A549 (cell line): Measurements from ENCODE around the gene EPN1. TPM values are rescaled to one million over a fixed set of nuclear protein-coding genes. Genes with fewer than 3 reads are reported as not detected.

Source experiments
- ATAC-seq, 2 experiments: fragments of 200-7000 bp in 1 of 2; fragments of >200 bp in 1 of 2; cut with Nextera tagmentation in 1 of 2; cut with Tn5 transposase in 1 of 2; 3 replicates each; pipeline versions ENCODE4 v1.8.0 to v1.9.1; 2018 to 2020; ENCODE audit warnings: mild to moderate bottlenecking in 1 of 2, moderate library complexity in 1 of 2
- CTCF ChIA-PET: fragments of 300-600 bp; sonication (Branson Sonifier 250); formaldehyde crosslinking; extraction: SDS; loops from one replicate; lab custom pipeline; 2021; ENCODE audit warnings: antibody characterized with exemption, inconsistent platforms; lab: Yijun Ruan, JAX
- POLR2A ChIA-PET: fragments of 350-600 bp; formaldehyde crosslinking; extraction: SDS; loops from one replicate; lab custom pipeline; 2021; ENCODE audit warnings: antibody characterized with exemption, inconsistent platforms; lab: Yijun Ruan, JAX
- DNase-seq, 2 experiments: peaks; one replicate each; pipeline versions ENCODE4 v3.0.0 to v3.0.0-alpha.2; 2011 to 2016; ENCODE audit warnings: low read depth in 1 of 2, low spot score in 1 of 2
- FAIRE-seq: peaks from 2 replicates; lab custom pipeline; 2011; peaks lifted over from hg19 to GRCh38; lab: Jason Lieb, UNC
- H3K27ac ChIP-seq, 2 experiments: fragments of >200 bp; sonication (Bioruptor Twin); formaldehyde crosslinking; 3 replicates each; pipeline ENCODE4 v1.5.1; 2016 to 2017
- H3K4me1 ChIP-seq: fragments of >200 bp; sonication (Bioruptor Twin); formaldehyde crosslinking; 3 replicates; pipeline ENCODE4 v1.6.1; 2016
- H3K4me2 ChIP-seq: fragments of >200 bp; sonication (Bioruptor Twin); formaldehyde crosslinking; 3 replicates; pipeline ENCODE4 v1.6.1; 2016
- H3K4me3 ChIP-seq: fragments of >200 bp; sonication (Bioruptor Twin); formaldehyde crosslinking; 3 replicates; pipeline ENCODE4 v1.5.1; 2016
- H3K9me3 ChIP-seq: fragments of >200 bp; sonication (Bioruptor Twin); formaldehyde crosslinking; 3 replicates; pipeline ENCODE4 v1.6.1; 2016
- CHD4 ChIP-seq: fragments of 200-600 bp; sonication (generic); IDR thresholded peaks from 2 replicates; pipeline ENCODE4 v1.6.1; 2016; ENCODE audit warnings: antibody characterized with exemption, mild to moderate bottlenecking, borderline replicate concordance
- EHF ChIP-seq: fragments of 250-450 bp; sonication (Bioruptor Pico); IDR thresholded peaks from 2 replicates; pipeline ENCODE4 v1.5.0; 2020; ENCODE audit warnings: mild to moderate bottlenecking
- FOSL2 ChIP-seq, 2 experiments: fragments of 450-650 bp in 1 of 2; fragments of >200 bp in 1 of 2; sonication (Bioruptor Twin) in 1 of 2; formaldehyde crosslinking; IDR thresholded peaks; 2 replicates each; pipeline versions ENCODE4 v1.5.0 to v1.6.1; 2016 to 2020; ENCODE audit warnings: mild to moderate bottlenecking in 1 of 2, moderate library complexity in 1 of 2
- GATA3 ChIP-seq: IDR thresholded peaks from 2 replicates; pipeline ENCODE4 v1.6.1; 2012; ENCODE audit warnings: borderline replicate concordance
- HDAC2 ChIP-seq: fragments of 200-600 bp; sonication (generic); IDR thresholded peaks from 2 replicates; pipeline ENCODE4 v1.6.1; 2016
- HOXA7 ChIP-seq: fragments of 250-450 bp; sonication (Bioruptor Pico); IDR thresholded peaks from 2 replicates; pipeline ENCODE4 v1.5.0; 2020; ENCODE audit warnings: mild to moderate bottlenecking, moderate library complexity
- JUN ChIP-seq, 2 experiments: fragments of >200 bp; sonication (Bioruptor Twin); formaldehyde crosslinking; IDR thresholded peaks; 2 replicates in 1 of 2; 3 replicates in 1 of 2; pipeline ENCODE4 v1.6.1; 2016 to 2017
- KDM5A ChIP-seq: fragments of 200-600 bp; sonication (generic); IDR thresholded peaks from 2 replicates; pipeline ENCODE4 v1.6.1; 2016; ENCODE audit warnings: antibody characterized with exemption, mild to moderate bottlenecking
- MAZ ChIP-seq: fragments of 150-350 bp; IDR thresholded peaks from 2 replicates; pipeline ENCODE4 v1.6.1; 2014; ENCODE audit warnings: antibody characterized with exemption, low read depth, low read length, borderline replicate concordance
- MYC ChIP-seq: IDR thresholded peaks from 2 replicates; pipeline ENCODE4 v1.6.1; 2012; ENCODE audit warnings: mild to moderate bottlenecking, inconsistent platforms, low read length, improper control_type of control experiment, borderline replicate concordance
- PHF8 ChIP-seq: fragments of 200-600 bp; sonication (generic); IDR thresholded peaks from 2 replicates; pipeline ENCODE4 v1.6.1; 2016; ENCODE audit warnings: low read depth, mild to moderate bottlenecking, antibody characterized with exemption, moderate library complexity, borderline replicate concordance
- POLR2A ChIP-seq: IDR thresholded peaks from 2 replicates; pipeline ENCODE4 v1.6.1; 2012; ENCODE audit warnings: mild to moderate bottlenecking, low read length
- RAD21 ChIP-seq, 2 experiments: fragments of >200 bp in 1 of 2; sonication (Bioruptor Twin) in 1 of 2; formaldehyde crosslinking in 1 of 2; IDR thresholded peaks in 1 of 2; conservative IDR thresholded peaks in 1 of 2; 2 replicates in 1 of 2; 3 replicates in 1 of 2; pipeline ENCODE4 v1.6.1; 2012 to 2018; ENCODE audit warnings: inconsistent platforms in 1 of 2
- RARB ChIP-seq: fragments of 250-450 bp; sonication (Bioruptor Pico); IDR thresholded peaks from 2 replicates; pipeline ENCODE4 v1.8.0; 2021; ENCODE audit warnings: mild to moderate bottlenecking, moderate library complexity
- TP53 ChIP-seq: fragments of 250-450 bp; sonication (Bioruptor Pico); IDR thresholded peaks from 2 replicates; pipeline ENCODE4 v1.5.0; 2021; ENCODE audit warnings: mild to moderate bottlenecking, moderate library complexity
- ZFP36 ChIP-seq: fragments of 450-650 bp; IDR thresholded peaks from 2 replicates; pipeline ENCODE4 v1.6.1; 2014; ENCODE audit warnings: borderline replicate concordance; ENCODE audit not compliant: partially characterized antibody
- WGBS: methylation state at CpG from one replicate; pipeline ENCODE4 v1.1.6; 2017; ENCODE audit errors: missing lambda C conversion rate; 5-methylcytosine and 5-hydroxymethylcytosine counted together
- polyA plus RNA-seq, 4 experiments: library from polyadenylated mRNA; depleted of rRNA in 3 of 4; stranded (reverse); fragments of >200 nt; fragmentation: RNase III in 1 of 4; extraction: RNeasy Plus Mini Kit Qiagen cat#74134 plus additional on column Dnase treatment in 1 of 4; gene quantifications; 2 replicates in 3 of 4; 3 replicates in 1 of 4; pipeline ENCODE4 v1.2.3, GENCODE V29; 2011 to 2017
- TF ChIP-seq, protein P1 (sequence below): IDR thresholded peaks from 2 replicates; pipeline ENCODE4 v1.6.1; 2012; ENCODE audit warnings: low read depth, borderline replicate concordance
- TF ChIP-seq, protein P2 (sequence below): IDR thresholded peaks from 2 replicates; pipeline ENCODE4 v1.6.1; 2012
- TF ChIP-seq, protein P3 (sequence below): fragments of 250-450 bp; sonication (Bioruptor Pico); IDR thresholded peaks from 2 replicates; pipeline ENCODE4 v1.5.0; 2021; ENCODE audit warnings: mild to moderate bottlenecking, moderate library complexity, borderline replicate concordance
- TF ChIP-seq, protein P4 (sequence below): fragments of >200 bp; sonication (Bioruptor Twin); formaldehyde crosslinking; IDR thresholded peaks from 3 replicates; pipeline ENCODE4 v1.6.1; 2016
- TF ChIP-seq, protein P5 (sequence below): IDR thresholded peaks from 2 replicates; pipeline ENCODE4 v1.6.1; 2012

The EPN1 gene
- polyA plus RNA-seq, 2 of the 4 experiments (the other 2 are of a cell fraction): 43.7 to 139 TPM

DNA sequence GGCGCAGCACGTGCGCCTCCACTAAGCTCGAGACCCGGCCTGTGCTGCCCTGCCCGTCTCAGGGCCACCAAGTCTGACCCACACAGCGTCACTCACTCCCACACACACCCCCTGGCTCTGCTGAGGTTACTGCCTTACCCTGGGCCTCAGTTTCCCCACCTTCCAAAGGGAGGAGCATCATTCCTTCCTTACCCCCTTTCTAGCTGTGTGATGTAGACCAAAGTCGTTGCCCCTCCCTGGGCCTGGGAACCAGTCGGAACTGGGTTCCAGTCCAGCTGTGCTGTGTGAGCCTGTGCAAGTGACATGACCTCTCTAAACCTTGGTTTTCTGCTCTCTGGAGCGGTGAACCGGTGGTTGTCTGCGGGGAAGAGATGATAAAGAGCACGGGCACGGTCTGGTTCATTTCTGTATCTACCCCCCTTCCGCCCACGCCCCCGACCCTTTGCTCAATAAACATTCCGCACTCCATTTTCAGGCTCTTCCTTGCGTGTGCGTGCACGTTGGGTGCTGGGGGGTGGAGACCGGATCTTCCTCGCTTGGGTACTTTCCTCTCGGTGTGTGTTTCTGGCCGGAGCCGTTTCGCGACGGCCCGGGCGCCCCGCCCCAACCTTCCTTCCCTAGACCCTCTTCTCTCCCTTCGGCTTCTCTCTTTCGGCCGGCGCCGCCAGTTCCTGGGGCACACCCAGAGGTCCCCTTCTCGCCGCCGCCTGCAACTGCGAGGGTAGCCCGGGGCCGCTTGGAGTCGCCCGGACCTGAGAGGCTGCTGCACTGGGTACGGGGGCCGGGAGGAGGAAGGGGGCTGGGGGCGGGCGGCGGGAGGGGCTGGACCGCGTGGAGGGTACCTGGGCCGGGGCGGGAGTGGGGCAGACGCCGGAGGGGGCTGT is 31.8 kb upstream of the EPN1 start, which contains the start of gene ZNF581:
ZNF581 (plus strand) TSS at position 647 of the 884 bp plus-strand sequence. CDS start 923 bp downstream, outside the sequence.
- DNase-seq (peak; percentile 86 to 97), FAIRE-seq (no peak), ATAC-seq (peak; percentile 45 to 65)
- peaks cover 38% of the 10 kb centered on the region for H3K4me1 ChIP-seq
- H3K27ac ChIP-seq: peak within 1 kb of the TSS; percentile 92 to 97
- peak within 1 kb of the TSS; percentile 63 for H3K4me3 ChIP-seq
- ChIA-PET CTCF (interaction anchor here (1.3 to 6.3 kb wide), 5 partner anchors 10 to 139 kb away, joined by 3 to 70 read pairs (median 11); no protein-coding TSS in a partner anchor), POLR2A (interaction anchor here (1.0 to 4.1 kb wide), 3 partner anchors 11 to 39 kb away, joined by 4 to 25 read pairs (median 4); partner anchors contain the start of gene U2AF2)
- peak within 1 kb of the TSS; percentile 100 for H3K4me2 ChIP-seq
- WGBS: 8% methylated on average over 42 of the region's 56 CpGs
- TF ChIP-seq KDM5A (peak; percentile 89), GATA3 (no peak; the same call in 1 of the 2 replicates), MAZ (peak; percentile 94), RAD21 (conservative IDR thresholded peaks at IDR 0.05 in 1 of 2, IDR thresholded peaks at IDR 0.05 in 1 of 2) (no peak), EHF (CRISPR knock-in tag) (peak; percentile 58; the same call in 1 of the 2 replicates), HDAC2 (no peak), TP53 (CRISPR knock-in tag) (0 out of 2 replicates have a peak, but pooled peaks have one; percentile 41), JUN (IDR thresholded peaks at IDR 0.05) (peak; percentile 82 to 97; a peak in 4 of 5 replicates), PHF8 (peak; percentile 25; the same call in 1 of the 2 replicates), POLR2A (peak; percentile 45), FOSL2 (IDR thresholded peaks at IDR 0.05) (no peak), FOSL2 (CRISPR knock-in tag; IDR thresholded peaks at IDR 0.05) (peak; percentile 40; the same call in 1 of the 2 replicates), ZFP36 (peak; percentile 50), RARB (CRISPR knock-in tag) (0 out of 2 replicates have a peak, but pooled peaks have one; percentile 22), HOXA7 (CRISPR knock-in tag) (no peak), MYC (peak; percentile 69), CHD4 (no peak)
- TF ChIP-seq, protein P1, sequence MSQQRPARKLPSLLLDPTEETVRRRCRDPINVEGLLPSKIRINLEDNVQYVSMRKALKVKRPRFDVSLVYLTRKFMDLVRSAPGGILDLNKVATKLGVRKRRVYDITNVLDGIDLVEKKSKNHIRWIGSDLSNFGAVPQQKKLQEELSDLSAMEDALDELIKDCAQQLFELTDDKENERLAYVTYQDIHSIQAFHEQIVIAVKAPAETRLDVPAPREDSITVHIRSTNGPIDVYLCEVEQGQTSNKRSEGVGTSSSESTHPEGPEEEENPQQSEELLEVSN: peak; percentile 41; the same call in 1 of the 2 replicates
- TF ChIP-seq, protein P2, sequence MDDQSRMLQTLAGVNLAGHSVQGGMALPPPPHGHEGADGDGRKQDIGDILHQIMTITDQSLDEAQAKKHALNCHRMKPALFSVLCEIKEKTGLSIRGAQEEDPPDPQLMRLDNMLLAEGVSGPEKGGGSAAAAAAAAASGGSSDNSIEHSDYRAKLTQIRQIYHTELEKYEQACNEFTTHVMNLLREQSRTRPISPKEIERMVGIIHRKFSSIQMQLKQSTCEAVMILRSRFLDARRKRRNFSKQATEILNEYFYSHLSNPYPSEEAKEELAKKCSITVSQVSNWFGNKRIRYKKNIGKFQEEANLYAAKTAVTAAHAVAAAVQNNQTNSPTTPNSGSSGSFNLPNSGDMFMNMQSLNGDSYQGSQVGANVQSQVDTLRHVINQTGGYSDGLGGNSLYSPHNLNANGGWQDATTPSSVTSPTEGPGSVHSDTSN: peak; percentile 93
- TF ChIP-seq, protein P3, sequence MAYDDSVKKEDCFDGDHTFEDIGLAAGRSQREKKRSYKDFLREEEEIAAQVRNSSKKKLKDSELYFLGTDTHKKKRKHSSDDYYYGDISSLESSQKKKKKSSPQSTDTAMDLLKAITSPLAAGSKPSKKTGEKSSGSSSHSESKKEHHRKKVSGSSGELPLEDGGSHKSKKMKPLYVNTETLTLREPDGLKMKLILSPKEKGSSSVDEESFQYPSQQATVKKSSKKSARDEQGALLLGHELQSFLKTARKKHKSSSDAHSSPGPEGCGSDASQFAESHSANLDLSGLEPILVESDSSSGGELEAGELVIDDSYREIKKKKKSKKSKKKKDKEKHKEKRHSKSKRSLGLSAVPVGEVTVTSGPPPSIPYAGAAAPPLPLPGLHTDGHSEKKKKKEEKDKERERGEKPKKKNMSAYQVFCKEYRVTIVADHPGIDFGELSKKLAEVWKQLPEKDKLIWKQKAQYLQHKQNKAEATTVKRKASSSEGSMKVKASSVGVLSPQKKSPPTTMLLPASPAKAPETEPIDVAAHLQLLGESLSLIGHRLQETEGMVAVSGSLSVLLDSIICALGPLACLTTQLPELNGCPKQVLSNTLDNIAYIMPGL (CRISPR knock-in tag): peak; percentile 20; the same call in 1 of the 2 replicates
- TF ChIP-seq, protein P4, sequence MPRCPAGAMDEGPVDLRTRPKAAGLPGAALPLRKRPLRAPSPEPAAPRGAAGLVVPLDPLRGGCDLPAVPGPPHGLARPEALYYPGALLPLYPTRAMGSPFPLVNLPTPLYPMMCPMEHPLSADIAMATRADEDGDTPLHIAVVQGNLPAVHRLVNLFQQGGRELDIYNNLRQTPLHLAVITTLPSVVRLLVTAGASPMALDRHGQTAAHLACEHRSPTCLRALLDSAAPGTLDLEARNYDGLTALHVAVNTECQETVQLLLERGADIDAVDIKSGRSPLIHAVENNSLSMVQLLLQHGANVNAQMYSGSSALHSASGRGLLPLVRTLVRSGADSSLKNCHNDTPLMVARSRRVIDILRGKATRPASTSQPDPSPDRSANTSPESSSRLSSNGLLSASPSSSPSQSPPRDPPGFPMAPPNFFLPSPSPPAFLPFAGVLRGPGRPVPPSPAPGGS: peak; percentile 38; the same call in 1 of the 3 replicates
- TF ChIP-seq, protein P5, sequence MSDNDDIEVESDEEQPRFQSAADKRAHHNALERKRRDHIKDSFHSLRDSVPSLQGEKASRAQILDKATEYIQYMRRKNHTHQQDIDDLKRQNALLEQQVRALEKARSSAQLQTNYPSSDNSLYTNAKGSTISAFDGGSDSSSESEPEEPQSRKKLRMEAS: peak; percentile 93
- no peaks in the 10 kb centered on the region for H3K9me3 ChIP-seq
